GM19025 (cell line): Measurements from ENCODE around the gene SPG11.
A peak's percentile ranks its signal among the peaks of the same experiment; 100 is the strongest.
"Not testable (repeated sequence)": the region's sequence is repeated elsewhere in the genome, so short reads cannot be mapped to it uniquely, and the experiment has no call there.

Experiments used
- ATAC-seq: cut with Tn5 transposase; IDR thresholded peaks from one replicate; pipeline ENCODE4 v1.9.1; 2021; ENCODE audit warnings: mild to moderate bottlenecking, low read depth, moderate library complexity; ENCODE audit not compliant: unreplicated experiment

Gene SPG11

DNA sequence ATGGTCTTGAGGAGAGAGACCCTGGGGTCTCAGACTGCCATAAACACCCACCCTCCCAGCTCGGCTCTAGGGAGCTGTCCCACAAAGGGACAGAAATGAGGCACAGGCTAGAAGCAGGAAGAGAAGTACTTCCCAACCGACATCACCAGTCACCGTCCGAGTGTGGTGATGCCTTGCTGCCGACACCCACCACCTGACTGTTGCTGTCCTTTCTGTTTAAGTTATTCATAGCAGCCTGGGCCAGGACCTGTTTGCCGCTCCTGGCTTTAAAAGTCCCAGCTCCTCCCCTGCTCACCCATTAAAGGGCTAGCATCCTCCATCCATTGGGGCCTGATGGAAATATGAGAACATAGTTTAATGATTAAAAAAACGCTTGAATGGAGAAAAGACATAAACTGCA is 13.2 kb upstream of the SPG11 start:
- ATAC-seq, result no peak

DNA sequence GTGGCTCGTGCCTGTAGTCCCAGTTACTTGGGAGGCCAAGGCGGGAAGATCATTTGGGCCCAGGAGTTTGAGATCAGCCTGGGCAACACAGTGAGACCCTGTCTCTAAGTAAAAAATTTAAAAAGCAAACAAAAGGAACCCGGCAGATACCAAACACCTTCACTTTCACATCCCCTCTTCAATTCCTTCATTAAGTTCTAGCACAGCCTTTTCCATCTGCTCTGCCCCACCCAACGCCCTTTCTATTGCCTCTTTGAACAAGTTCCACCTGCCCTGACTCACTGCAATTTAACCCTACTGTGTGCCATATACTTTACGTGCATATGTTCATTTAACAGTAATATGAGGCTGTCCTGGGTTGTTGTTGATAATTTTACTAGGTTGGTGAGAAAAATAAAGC is 12.4 kb upstream of the SPG11 start:
- no peak for ATAC-seq

- ATAC-seq, result no peak
Observed at GRCh38 chr15:44673639-44674038, 10.2 kb upstream of the SPG11 start.

DNA sequence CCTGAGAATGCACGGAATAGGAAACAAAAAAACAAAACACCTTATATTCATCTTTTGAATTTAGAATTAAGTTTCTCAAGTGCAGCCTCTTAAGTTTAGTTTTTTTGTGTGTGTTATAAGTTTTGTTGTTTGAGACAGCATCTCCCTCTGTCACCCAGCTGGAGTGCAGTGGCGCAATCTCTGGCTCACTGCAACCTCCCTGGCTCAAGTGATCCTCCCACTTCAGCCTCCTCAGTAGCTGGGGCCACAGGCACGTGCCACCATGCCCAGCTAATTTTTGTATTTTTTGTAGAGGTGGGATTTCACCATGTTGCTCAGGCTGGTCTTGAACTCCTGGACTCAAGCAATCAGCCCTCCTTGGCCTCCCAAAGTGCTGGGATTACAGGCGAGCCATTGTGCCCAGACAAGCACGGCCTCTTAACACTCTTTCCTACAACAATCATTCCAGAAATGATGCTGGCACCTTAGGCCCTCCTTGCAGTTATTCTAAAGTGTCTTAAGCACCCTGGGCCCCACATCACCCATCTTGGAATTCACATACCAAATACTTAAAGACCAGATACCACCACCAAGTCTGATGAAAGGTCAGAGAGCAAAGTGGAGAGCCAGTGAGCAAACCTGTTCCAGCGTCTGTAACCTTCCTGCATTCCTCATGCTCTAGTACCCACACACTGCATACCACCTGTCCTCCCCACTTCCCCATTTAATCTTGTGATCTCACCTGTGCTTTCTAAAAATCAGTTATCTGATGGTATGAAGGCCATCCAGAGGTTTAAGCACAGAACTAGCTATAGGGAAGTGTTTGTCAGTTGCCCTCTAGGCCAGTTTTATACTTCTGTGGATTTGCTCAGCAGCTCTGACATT is 6.9 kb upstream of the SPG11 start:
- no peak for ATAC-seq

DNA sequence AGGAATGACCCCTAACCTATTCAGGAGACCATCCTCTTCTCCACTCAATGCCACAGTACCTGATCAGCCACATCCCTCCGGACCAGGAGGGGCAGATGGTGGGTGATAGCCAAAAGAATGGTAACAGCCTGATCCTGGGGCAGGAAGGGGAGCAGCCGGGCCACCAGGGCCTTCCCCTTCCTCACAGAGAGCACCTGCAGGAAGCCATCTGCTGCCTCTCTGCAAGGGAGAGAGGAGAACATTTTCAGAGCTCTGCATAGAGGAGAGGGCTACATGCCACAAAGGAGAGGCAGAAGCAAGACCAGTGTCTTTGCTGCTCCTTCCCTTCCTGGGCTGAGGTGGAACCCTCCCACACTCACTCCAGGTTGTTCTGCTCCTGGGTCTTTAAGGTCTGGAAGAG is 5.5 kb upstream of the SPG11 start:
- ATAC-seq, result no peak

DNA sequence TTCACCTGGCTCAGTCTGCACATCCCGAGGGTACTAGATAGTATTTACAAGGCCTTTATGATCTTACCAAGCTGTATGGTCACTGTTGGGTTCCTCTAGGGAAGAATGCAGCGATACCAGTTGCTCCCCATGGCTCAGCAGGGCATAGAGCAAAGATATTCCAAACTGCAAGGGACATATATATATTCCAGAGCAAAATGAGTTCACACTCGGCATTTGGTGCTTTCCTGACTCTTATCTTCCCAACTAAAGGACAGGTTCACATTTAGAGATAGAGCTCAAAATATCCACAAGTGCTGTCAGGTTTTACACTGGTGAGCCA is 3.5 kb upstream of the SPG11 start:
- no peak for ATAC-seq

- ATAC-seq, result no peak
Observed at GRCh38 chr15:44666210-44667038, 3.0 kb upstream of the SPG11 start.

- peak; percentile 44 for ATAC-seq
Observed at GRCh38 chr15:44662478-44663409, 718 bp downstream of the SPG11 start.

DNA sequence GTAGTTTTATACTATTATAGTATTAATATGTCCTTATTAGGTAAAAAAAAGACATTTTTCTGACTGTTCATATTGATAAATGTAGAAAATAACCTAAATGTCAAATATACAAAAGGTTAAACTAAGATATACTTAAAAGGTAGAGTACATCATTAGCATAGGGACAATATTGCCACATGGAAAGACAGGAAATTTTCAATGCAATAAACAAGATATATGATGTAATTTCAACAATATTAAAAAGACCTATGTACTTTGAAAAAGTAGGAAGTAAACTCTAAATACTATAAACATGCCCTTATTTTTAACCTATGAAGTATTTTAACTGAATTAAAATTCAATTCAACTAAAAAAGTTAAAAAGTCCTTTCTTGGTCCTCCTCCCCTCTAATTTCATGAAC is 1.9 kb downstream of the SPG11 start:
- no peak for ATAC-seq

DNA sequence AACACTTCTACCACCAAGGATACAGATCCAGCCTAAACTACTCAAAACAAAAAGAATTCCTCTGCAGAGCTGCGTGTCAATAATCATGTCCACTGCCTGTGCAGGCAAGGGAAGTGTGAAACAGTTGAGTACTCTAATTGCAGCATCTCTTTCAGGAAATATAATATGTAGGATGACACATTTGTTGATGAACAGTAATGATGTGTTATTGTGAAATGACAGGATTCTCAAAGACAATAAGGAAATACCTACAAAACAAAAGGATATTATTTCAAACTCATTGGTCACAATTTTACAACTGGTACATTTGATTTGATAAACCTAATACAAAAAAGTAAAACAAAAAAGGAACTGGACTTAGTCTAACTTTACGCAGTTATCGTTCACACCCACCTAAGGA is 4.4 kb downstream of the SPG11 start:
- ATAC-seq, result no peak

DNA sequence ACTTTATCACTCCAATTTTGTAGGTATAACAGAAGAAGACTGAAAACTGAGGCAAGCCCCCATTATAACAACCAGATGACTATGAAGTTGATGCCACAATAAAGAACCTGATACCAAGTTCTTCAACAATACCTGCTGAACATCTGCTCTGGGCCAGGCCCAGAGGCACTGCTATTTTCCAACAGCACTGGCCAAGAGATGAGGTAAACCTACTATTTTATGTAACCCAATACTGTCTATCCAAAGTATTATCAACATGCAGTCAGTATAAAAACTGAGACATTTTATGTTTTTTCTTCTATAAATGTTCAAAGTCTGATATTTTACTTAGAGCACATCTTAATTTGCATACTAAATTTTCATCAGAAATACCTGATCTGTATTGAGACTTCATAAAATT is 6.1 kb downstream of the SPG11 start:
- ATAC-seq, result no peak

- ATAC-seq, result no peak
Observed at GRCh38 chr15:44656913-44657312, 6.5 kb downstream of the SPG11 start.

GRCh38 chr15:44656298-44656697 is 7.2 kb downstream of the SPG11 start:
- no peak for ATAC-seq

- ATAC-seq, result no peak
Observed at GRCh38 chr15:44654858-44655257, 8.6 kb downstream of the SPG11 start.

- no peak for ATAC-seq
Observed at GRCh38 chr15:44647637-44648036, 15.8 kb downstream of the SPG11 start.

- ATAC-seq, result no peak
Observed at GRCh38 chr15:44647036-44647435, 16.4 kb downstream of the SPG11 start.

DNA sequence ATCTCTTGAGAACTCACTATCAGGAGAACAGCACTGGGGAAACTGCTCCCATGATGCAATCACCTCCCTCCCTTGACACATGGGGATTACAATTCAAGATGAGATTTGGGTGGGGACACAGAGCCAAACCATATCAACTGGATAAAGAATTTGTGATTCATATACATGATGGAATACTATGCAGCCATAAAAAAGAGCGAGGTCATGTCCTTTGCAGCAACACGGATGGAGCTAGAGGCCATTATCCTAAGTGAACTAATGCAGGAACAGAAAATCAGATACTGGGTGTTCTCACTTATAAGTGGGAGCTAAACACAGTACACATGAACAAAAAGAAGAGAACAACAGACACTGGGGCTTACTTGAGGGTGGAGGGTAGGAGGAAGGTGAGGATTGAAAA is 17.0 kb downstream of the SPG11 start:
- no peak for ATAC-seq

- ATAC-seq, result no peak
Observed at GRCh38 chr15:44641651-44642050, 21.8 kb downstream of the SPG11 start.

- no peak for ATAC-seq
Observed at GRCh38 chr15:44636976-44637375, 26.5 kb downstream of the SPG11 start.

- ATAC-seq, result no peak
Observed at GRCh38 chr15:44633603-44634002, 29.9 kb downstream of the SPG11 start.

DNA sequence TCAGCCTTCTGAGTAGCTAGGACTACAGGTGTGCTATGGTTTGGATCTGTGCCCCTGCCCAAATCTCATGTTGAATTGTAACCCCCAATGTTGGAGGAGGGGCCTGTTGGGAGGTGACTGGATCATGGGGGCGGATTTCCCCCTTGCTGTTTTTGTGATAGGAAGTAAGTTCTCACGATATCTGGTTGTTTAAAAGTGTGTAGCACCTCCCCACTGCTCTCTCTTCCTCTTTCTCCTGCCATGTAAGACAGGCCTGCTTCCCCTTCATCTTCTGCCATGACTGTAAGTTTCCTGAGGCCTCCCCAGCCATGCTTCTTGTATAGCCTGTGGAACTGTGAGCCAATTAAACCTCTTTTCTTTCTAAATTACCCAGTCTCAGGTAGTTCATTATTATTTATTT is 38.2 kb downstream of the SPG11 start:
- not testable (repeated sequence) for ATAC-seq
